GM18526 (cell line): ENCODE results near the gene KIF6.

ENCODE experiments used
- POLR2A ChIP-seq: IDR thresholded peaks from 3 replicates; pipeline ENCODE4 v1.6.1; 2011; ENCODE audit not compliant: insufficient read length; ENCODE audit errors: extremely low read depth

The KIF6 gene

DNA sequence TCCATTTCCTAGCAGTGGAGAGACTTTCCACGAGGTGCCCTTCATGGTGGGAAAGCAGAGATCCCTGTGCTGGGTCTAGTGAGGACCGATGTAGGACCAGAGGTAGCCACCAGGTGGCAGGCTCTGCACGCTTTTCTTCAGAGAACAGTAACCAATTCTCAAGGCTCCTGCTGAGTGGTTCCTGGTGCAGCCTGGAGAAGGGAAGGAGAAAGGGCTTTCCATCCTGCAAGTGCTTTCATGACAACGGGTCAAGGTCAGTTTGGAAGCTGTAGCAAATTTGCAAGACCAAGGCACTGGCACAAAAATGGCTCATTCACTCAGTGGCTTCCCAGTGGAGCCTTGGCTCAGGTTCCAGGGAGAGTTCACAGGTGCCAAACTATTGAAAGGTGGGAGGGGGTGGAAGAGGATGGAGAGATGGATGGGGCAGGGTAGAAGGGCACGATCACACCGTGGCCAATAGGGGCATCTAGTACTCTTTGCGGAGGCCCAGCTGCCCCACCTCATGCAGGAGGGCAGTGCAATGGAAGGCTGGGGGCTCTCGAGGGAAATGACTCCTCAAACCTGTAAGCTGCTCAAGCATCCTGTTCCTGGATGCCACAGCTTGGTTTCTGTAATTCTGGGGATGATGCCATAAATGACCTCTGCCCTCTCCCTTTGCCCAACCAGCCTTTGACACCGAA lies 377.2 kb downstream of the KIF6 start:
- TF ChIP-seq POLR2A, result no peak

DNA sequence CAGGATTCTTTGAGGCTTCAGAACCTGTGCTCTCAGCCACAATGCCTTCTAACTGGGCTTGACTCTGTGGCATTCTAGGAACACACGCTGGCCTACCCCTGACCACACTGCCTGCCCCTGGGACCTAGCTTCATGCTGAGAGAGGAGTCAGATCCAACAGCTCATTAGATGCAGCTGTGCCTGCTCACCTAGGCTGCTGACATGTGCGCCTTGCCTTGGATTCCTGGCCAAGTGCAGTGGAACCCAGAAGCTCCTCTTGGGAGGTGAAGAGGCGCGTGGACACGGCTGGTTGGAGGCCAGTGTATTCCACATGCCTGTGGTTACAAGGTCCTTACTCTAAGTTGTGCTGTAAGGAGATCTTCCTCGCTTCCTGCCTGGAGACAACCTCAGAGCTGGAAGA lies 378.0 kb downstream of the KIF6 start:
- TF ChIP-seq POLR2A, result no peak

DNA sequence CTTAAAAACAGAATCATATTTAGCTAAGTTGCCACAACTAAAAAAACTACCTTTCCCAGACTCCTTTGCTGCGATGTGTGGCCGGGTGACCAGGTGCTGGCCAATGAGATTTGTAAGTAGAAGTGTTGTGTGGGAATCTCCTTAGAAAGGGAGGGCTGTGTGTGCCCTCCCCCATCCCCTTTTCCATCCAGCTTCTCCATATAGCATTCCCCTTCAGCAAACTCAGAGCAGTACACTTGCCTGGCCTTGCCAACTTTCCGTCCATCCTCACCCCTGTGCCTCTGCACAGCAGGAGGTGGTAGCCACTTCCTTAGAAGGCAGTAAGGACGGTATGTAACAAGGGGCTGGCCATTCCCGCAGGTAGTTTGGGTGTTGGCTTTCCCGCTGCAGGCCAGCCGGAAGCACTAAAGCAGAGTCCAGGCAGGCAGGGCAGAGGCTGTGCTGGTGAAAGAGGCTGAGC lies 380.4 kb downstream of the KIF6 start:
- no peak for TF ChIP-seq POLR2A

DNA sequence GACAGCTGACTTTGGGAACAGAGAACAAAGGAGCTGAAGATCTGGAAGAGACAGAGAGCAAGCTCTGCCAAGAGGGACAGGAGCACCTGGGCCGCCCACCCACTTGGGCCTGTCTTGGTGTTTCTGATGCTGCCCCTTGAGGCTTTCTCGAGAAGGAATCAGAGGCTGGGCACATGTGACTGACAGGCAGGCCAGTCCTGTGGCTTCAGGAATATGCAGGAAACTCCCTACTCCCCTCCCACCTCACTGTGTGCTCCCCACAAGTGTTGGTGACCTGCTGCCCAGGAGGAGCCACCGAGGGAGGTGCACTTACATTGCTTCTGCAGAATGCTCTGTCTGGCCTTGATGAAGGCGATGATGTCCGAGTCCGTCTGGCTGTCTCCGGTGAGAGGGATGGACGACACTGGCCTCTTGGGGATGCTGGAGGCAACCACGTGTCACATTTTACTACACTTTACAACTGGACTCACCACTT lies 381.8 kb downstream of the KIF6 start:
- no peak for TF ChIP-seq POLR2A

DNA sequence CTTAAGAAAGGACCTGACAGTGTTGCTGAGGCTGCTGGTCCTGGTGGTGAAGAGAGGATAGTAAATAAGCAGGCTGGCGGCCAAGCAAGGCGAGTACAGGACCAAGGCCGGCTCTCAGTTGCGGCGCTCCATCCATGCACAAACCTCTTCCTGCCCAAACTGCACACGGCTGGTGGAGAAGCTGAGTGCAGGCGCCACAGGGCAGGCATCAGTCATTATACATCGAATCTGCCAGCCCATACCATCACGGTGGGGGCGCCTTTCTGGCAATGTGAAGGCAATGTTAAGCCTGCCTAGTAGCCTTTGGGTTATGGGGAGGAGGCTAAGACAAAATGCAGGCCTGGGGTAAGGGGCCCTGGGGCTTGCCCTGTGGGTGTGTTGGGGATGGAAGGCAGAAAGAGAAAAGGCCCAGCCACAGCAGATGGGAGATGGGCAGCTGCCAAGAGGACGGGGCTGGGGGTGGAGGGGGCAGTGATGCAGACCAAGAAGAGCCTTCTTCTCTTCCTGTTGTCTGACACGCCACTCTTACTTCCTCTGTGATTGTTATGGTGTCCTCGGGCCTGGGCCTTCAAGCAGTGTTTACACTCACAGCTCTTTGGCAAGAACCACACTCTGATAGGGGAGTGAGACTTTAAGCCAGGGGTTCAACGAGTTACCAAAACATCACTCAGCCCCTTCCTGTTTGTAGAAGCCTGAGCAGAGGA lies 382.4 kb downstream of the KIF6 start:
- no peak for TF ChIP-seq POLR2A

GRCh38 chr6:39341937-39342336 lies 383.3 kb downstream of the KIF6 start:
- TF ChIP-seq POLR2A, result no peak

DNA sequence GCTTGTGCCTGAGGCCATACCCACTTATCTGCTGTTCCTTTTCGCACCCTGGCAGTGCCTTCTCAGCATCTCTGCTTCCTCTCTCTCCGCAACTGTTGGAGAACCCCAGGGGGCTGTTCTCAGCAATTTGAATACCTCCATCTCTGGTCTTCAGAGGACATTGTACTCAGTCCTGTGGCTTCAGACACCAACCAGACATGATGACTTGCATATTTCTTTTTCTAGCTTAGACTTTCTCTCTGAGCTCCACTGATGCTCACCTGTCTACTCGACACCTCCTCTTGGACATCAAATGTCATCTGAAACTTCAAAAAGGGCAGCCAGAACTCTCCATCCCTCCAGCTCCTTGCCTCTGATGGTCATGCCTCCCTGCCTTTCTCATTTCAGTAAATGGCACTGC lies 383.9 kb downstream of the KIF6 start:
- no peak for TF ChIP-seq POLR2A

DNA sequence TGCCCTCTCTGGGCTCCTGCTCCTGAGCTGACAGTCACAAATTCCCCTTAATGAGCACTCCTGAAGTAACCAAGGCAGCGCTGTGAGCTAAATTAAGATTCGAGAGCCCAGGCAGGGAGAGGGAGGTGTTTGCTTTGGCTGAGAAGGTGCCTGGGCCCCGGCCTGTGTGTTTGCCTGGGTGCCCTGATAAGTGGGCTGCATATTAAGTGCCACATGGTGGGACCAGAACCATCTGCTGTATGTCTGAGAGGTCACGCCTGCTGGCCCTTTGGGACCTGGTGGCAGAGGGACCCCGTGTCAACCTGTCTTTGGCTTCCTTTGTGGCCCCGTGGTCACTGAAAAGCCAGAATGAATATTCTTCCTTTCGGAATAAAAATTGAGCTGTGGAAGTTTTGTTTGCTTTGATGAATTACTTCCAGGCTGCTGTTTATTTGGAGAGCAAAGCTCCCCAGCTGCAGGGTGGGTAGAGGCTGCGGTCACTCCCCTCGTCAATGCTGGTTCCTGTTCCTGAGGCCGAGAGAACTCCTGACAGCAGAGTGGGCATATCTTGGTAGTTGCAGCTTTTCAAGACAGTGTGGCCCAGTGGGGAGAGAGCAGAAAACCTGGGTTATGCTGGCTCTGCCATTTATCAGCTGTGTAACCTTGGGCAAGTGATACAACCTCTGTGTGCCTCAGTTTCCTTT lies 385.2 kb downstream of the KIF6 start:
- no peak for TF ChIP-seq POLR2A

DNA sequence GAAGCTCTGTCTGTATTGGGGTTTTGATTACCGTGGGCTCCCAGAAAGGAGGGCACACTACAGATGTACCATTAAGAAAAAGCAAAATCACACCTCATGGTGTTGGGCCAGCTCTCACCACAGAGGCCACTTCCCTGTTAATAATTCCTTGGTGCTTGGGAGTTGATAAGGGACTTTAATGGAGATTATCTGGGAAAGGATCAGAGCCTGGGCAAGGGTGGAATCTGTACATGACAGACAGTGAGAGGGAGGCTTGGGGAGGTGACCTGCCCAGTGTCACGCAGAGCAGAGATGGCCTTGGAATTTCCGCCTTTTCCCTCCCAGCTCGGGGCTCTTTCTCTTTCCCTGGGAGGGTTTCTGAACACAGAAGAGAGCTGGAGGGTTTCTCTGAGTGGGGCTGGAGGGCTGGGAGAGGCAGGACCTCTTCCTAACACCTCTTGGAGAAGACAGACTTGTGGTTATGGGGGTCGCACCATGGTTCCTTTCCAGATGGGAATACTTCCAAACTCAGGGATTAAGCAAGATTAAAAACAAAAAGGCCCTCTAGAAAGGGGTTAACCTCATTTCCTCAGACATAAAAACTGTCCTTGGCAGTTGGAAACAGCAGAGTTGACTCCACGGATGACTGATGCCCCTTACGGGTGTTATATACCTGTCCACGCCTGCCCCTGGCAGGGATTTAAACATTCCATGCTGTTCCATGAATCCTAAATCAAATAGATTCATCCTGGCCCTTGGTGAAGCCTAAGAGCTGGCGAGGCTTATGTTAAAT lies 385.9 kb downstream of the KIF6 start:
- no peak for TF ChIP-seq POLR2A

- no peak for TF ChIP-seq POLR2A
These were observed 386.8 kb downstream of the KIF6 start for GRCh38 chr6:39338397-39338796.

DNA sequence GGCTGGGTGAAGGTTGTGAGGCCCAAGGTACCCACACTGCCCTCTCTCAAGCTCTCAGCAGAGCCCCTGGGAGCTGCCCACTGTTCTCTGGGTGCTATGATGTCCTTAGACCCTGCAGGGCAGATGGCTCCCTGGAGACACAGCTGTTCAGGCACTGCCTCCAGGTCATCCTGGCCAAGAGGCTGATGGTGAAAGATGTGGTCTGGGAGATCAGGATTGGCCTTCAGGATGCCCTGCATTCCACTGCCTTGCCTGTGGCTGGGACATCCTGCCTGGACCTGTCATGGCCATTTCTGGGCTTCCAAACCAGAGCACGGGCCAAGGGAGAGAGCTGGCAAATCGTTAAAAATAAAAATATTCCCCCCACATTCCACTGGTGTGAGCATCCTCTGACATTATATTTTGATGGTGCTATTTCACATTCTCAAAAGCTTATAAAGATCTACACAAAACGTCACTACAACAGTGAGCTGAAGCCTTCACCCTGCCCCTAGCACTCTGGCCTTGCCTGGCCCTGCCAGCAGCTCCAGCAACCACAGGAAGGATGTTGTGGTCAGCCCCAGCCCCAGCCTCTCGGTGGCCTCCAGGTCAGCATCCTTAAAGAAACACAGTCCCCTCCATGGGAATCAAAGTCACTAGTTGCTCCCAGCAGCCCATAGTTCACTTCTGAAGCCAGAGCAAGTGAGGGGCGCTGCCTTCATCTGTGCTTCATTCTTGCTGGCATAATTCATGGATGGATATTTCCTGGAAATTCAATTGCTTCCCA lies 389.2 kb downstream of the KIF6 start:
- TF ChIP-seq POLR2A, result no peak

- no peak for TF ChIP-seq POLR2A
These were observed 391.4 kb downstream of the KIF6 start for GRCh38 chr6:39333644-39334438.

- no peak for TF ChIP-seq POLR2A
These were observed 394.7 kb downstream of the KIF6 start for GRCh38 chr6:39330476-39330875.

DNA sequence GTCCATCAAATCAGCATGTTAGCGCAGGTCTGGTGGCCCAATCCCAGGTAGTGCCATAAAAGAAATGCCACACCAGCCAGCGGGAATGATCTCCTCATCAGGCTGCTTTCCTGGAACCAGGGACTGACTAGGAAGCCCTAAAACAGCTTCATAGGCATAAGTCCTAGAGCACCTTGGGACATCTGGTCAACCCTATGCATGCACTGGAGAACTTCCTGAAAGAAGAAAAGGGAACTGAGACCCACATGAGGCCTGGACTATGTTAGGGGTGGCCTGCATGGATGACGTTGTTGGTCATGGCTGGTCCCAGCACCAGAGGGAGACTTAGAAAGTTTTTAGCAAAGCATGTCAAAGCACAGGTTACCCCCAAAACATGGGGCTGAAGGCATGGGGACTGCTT lies 395.2 kb downstream of the KIF6 start:
- TF ChIP-seq POLR2A, result no peak

DNA sequence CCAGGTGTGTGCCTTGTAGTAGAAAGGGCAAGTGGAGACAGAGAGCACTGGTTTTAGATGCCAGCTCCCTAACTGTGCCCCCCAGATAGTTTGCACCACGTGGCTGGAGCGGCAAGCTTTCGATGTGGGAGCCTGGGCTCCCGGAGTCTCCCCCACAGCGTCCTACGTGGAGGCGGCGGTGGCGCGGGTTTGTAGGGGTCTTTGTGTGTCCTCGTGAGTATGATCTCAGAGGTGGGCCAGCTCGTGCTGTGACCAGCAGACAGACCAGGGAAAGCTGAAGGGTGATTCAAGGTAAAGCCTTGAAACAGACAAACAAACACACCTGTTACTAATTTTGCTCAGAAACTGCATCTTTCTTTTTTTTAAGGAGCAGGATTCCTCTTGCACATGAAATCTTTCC lies 397.1 kb downstream of the KIF6 start:
- no peak for TF ChIP-seq POLR2A
